Measurements from ENCODE around the gene DHCR24.

Gene DHCR24

DNA sequence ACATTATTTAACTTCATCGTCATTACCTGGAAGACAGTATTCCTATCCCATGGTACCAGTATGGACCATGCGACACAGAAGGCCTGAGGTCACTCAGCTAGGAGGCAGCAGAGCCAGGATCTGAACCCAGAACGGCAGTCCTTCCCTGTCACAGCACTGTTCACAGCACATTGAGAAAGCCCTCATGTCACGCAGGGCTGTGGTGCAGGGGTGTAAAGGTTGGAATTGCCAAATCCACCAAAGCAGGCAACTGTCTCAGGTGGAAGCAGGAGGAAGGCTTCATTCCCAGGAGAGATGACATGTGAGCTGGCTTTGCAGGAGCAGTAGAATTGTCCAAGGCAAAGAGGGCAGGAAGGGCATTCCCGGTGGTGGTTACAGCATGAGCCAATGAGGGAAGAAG lies 75.9 kb downstream of the DHCR24 start:
- peaks cover 0 to 15% of the 10 kb centered on the region in 2 donors for H3K27me3 ChIP-seq
- no peaks in the 10 kb centered on the region for H3K9me3 ChIP-seq
- H3K36me3 ChIP-seq = no peaks in the 10 kb centered on the region
- DNase-seq = no peak
- intact Hi-C loops (cut with DNase I; ENCODE audit: low total_unique reads) = loop anchor here (10.0 kb wide), 1 partner anchor 306 kb away; no protein-coding TSS in a partner anchor
- H3K27ac ChIP-seq = no peak overlapping the region
- TF ChIP-seq, protein P1, sequence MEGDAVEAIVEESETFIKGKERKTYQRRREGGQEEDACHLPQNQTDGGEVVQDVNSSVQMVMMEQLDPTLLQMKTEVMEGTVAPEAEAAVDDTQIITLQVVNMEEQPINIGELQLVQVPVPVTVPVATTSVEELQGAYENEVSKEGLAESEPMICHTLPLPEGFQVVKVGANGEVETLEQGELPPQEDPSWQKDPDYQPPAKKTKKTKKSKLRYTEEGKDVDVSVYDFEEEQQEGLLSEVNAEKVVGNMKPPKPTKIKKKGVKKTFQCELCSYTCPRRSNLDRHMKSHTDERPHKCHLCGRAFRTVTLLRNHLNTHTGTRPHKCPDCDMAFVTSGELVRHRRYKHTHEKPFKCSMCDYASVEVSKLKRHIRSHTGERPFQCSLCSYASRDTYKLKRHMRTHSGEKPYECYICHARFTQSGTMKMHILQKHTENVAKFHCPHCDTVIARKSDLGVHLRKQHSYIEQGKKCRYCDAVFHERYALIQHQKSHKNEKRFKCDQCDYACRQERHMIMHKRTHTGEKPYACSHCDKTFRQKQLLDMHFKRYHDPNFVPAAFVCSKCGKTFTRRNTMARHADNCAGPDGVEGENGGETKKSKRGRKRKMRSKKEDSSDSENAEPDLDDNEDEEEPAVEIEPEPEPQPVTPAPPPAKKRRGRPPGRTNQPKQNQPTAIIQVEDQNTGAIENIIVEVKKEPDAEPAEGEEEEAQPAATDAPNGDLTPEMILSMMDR (IDR thresholded peaks at IDR 0.05) = no peak
- no peak overlapping the region for H3K4me3 ChIP-seq
- no peaks in the 10 kb centered on the region for H3K4me1 ChIP-seq

DNA sequence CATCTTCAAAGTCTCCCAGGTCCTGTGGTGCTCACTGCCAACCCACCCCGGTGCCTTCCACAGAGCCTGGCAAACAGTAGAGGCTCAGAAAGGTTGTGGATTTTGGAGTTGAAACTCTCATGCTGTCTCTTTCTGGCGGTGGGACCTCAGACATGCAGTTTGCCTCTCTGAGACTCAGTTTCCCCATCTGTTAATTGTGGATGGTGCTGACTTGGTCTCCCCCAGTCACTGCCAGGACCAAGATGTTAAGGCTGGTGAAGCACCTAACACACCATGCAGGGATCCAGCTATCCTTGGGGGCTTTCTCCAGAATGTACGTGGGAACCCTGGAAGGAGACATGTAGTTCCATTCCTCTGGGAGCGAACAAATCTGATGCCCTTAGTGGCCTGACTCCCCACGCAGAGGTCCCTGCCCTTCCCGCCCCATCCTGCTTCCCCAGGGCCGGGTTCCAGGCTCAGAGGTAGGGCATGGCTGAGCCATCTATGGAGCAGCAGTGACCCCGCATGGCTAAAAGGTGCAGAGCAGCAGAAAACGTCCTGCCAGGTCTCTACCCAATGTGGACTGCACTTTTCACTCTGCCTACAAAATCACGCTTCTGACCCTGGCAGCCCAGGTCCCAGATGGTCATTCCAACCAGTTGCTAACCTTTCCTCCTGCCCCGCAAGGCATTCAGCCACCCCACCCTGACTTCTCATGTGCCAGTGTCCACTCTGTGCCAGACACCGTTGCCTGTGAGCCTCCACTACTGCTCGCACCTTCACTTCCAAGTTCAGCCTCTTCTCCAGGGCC lies 76.6 kb downstream of the DHCR24 start:
- H3K27me3 ChIP-seq = peaks cover 0 to 13% of the 10 kb centered on the region in 2 donors
- H3K4me3 ChIP-seq = no peak overlapping the region
- H3K9me3 ChIP-seq = no peaks in the 10 kb centered on the region
- H3K4me1 ChIP-seq = no peaks in the 10 kb centered on the region
- TF ChIP-seq, protein P1 (IDR thresholded peaks at IDR 0.05) = peak; percentile 78 to 84
- DNase-seq = peak in 1 of 2 donors; percentile 39
- no peak overlapping the region for H3K27ac ChIP-seq
- intact Hi-C loops (cut with DNase I; ENCODE audit: low total_unique reads) = loop anchor here (10.0 kb wide), 1 partner anchor 306 kb away; no protein-coding TSS in a partner anchor
- H3K36me3 ChIP-seq = no peaks in the 10 kb centered on the region

DNA sequence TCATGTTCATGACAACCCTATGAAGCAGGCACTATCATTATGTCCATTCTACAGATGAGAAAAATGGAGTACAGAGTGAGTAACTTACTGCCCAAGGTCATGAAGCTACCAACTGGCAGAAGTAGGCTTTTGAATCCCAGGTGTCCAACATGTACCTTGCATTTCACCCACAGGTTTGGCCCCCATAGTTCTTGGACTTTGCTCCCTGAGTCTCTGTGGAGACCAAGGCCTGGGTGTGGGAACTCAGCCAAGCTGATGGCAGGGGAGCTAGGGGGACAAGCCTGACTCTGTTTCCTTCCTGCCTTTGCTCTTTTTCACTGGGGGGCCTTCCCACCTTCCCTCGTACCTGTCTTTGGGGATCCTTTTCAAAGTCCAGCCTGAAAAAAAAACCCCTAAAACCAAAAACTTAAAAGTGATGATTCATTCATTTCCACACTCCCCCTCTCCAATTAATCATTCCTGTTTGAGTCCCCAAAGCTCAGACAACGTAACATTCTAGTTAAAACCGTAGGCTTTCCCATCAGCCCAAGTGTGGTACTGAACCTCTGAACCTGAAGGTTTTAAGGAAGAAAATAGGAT lies 77.4 kb downstream of the DHCR24 start:
- TF ChIP-seq, protein P1 (IDR thresholded peaks at IDR 0.05) = no peak
- Histone ChIP-seq H3K4me1 (peaks cover 0 to 4% (median 2%) of the 10 kb centered on the region in 4 donors), H3K36me3 (no peaks in the 10 kb centered on the region), H3K27ac (no peak overlapping the region), H3K27me3 (peaks cover 0 to 12% of the 10 kb centered on the region in 2 donors), H3K4me3 (no peak overlapping the region), H3K9me3 (no peaks in the 10 kb centered on the region)
- peak in 1 of 2 donors; percentile 40 for DNase-seq
- intact Hi-C loops (cut with DNase I; ENCODE audit: low total_unique reads) = loop anchor here (10.0 kb wide), 2 partner anchors 305 to 715 kb away; no protein-coding TSS in a partner anchor

DNA sequence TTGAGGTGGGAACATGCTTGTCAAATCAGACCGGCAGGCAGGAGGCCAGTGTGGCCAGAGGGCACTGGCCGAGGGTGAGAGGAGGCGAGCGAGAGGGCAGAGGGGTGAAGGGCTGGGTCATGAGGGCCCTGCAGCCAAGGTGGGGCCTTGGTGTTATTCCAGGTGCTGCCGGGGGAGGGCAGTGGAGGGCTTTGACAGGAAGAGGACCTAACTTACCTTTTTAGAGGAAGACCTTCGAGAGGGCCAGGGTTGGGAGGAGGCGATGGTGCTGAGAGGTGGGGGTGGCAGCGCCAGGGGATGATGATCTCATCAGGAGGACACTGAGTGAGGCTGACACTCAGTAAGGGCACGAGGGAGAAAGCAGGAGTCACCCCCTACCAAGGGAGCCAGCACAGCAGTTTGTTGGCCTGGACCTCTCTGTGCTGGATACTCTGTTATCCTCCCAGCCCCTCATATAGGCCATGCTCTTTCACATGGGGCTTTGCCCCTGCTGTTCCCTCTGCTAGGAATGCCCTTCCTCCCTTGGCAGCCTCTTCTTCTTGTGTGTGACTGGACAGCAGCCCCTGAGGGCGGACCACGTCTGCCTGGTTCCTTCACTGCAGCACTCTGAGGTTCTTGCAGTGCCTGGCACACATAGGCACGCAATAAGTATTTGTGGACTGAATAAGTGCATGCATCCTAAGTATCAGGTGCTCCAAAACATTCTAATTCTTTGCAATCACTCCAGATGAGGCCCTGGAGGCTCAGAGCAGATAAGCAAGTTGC lies 78.4 kb downstream of the DHCR24 start:
- no peaks in the 10 kb centered on the region for H3K36me3 ChIP-seq
- H3K4me3 ChIP-seq = no peak overlapping the region
- no peaks in the 10 kb centered on the region for H3K9me3 ChIP-seq
- peaks cover 0 to 6% of the 10 kb centered on the region in 2 donors for H3K27me3 ChIP-seq
- intact Hi-C loops (cut with DNase I; ENCODE audit: low total_unique reads) = loop anchor here (10.0 kb wide), 1 partner anchor 714 kb away; no protein-coding TSS in a partner anchor
- peak in 1 of 2 donors; percentile 58 for DNase-seq
- H3K27ac ChIP-seq = no peak overlapping the region
- TF ChIP-seq, protein P1 (IDR thresholded peaks at IDR 0.05) = no peak
- H3K4me1 ChIP-seq = peaks cover 0 to 14% (median 6%) of the 10 kb centered on the region in 4 donors

DNA sequence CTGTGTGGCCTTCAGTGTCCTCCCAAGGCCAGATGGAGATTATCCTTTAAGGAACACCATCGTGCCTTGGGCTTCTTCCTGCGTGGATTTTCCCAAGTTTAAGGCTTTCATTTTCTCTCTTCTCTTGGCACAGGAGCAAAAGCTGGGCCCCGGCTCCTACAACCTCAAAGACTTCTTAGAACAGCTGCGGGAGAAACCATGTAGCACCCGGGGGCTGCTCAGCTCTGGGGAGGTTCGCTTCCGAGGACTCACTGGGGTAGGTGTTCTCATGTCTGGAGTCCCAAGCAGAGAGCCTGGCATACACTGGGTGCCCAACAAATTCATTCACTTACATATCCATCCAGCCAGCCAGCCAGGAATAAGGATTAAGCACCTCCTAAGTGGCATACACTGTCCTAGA lies 79.2 kb downstream of the DHCR24 start:
- Histone ChIP-seq H3K27me3 (peaks cover 0 to 8% of the 10 kb centered on the region in 2 donors), H3K9me3 (no peaks in the 10 kb centered on the region), H3K36me3 (no peaks in the 10 kb centered on the region), H3K4me1 (peaks cover 0 to 15% (median 6%) of the 10 kb centered on the region in 4 donors), H3K4me3 (no peak overlapping the region), H3K27ac (no peak overlapping the region)
- DNase-seq = no peak
- intact Hi-C loops (cut with DNase I; ENCODE audit: low total_unique reads) = loop anchor here (10.0 kb wide), 1 partner anchor 713 kb away; no protein-coding TSS in a partner anchor
- TF ChIP-seq, protein P1 (IDR thresholded peaks at IDR 0.05) = no peak

Data from tibial artery (tissue), 4 donors.